A673 (cell line): ENCODE measurements around the gene KCNMB3. TPM values are rescaled to one million over a fixed set of nuclear protein-coding genes. Genes with fewer than 3 reads are reported as not detected.
"Not testable (repeated sequence)": the region's sequence is repeated elsewhere in the genome, so short reads cannot be mapped to it uniquely, and the experiment has no call there.

Experiments
- BruUV-seq: library from RNA; stranded (reverse); fragments of 400-500 nt; replicated peaks from 2 replicates; lab custom pipeline; 2021; lab: Mats Ljungman, UMichigan
- CTCF ChIA-PET: fragments of 300-600 bp; sonication (Branson Sonifier 250); formaldehyde crosslinking; loops from one replicate; lab custom pipeline; 2022; ENCODE audit warnings: antibody characterized with exemption; lab: Charles Lee
- POLR2A ChIA-PET: fragments of 300-600 bp; sonication (Branson Sonifier 250); formaldehyde crosslinking; loops from one replicate; lab custom pipeline; 2022; ENCODE audit warnings: antibody characterized with exemption; ENCODE audit not compliant: low non-redundant PET; lab: Charles Lee
- DNase-seq: peaks from one replicate; pipeline ENCODE4 v3.0.0-alpha.2; 2015; ENCODE audit warnings: low spot score
- H3K27ac ChIP-seq: fragments of 200-600 bp; sonication (generic); 2 replicates; pipeline ENCODE4 v1.5.1; 2016; ENCODE audit warnings: mixed run types, low read depth, mild to moderate bottlenecking, mixed read lengths, antibody characterized with exemption, low read length; ENCODE audit not compliant: poor library complexity, severe bottlenecking
- H3K27me3 ChIP-seq: fragments of 200-600 bp; sonication (generic); replicated peaks from 2 replicates; pipeline ENCODE4 v1.6.1; 2017; ENCODE audit warnings: mixed run types, low read depth, mild to moderate bottlenecking, mixed read lengths, antibody characterized with exemption, low read length; ENCODE audit not compliant: insufficient read depth, poor library complexity
- H3K36me3 ChIP-seq: fragments of 200-600 bp; sonication (generic); 2 replicates; pipeline ENCODE4 v1.6.1; 2016; ENCODE audit warnings: mixed run types, mild to moderate bottlenecking, mixed read lengths, antibody characterized with exemption, low read length; ENCODE audit not compliant: insufficient read depth, poor library complexity, severe bottlenecking
- H3K4me1 ChIP-seq: fragments of 200-600 bp; sonication (generic); 2 replicates; pipeline ENCODE4 v1.6.1; 2017; ENCODE audit warnings: mixed run types, mild to moderate bottlenecking, mixed read lengths, antibody characterized with exemption, low read length; ENCODE audit not compliant: insufficient read depth, poor library complexity, severe bottlenecking
- H3K4me3 ChIP-seq: fragments of 200-600 bp; sonication (generic); 2 replicates; pipeline ENCODE4 v1.5.1; 2016; ENCODE audit warnings: low read depth, mixed run types, mild to moderate bottlenecking, mixed read lengths, low read length; ENCODE audit not compliant: poor library complexity, severe bottlenecking
- H3K9me3 ChIP-seq: fragments of 200-600 bp; sonication (generic); 2 replicates; pipeline ENCODE4 v1.6.1; 2016; ENCODE audit warnings: mixed run types, low read depth, mild to moderate bottlenecking, mixed read lengths, antibody characterized with exemption, low read length; ENCODE audit not compliant: poor library complexity, severe bottlenecking
- EZH2 ChIP-seq: fragments of 200-600 bp; sonication (generic); IDR thresholded peaks from 2 replicates; pipeline ENCODE4 v1.6.1; 2017; ENCODE audit warnings: borderline replicate concordance, low read depth, mild to moderate bottlenecking, mixed read lengths, antibody characterized with exemption, low read length; ENCODE audit not compliant: poor library complexity, severe bottlenecking
- intact Hi-C: fragments of 100-400 bp; cut with micrococcal nuclease; formaldehyde crosslinking; loops from one replicate; pipeline ENCODE4 v1.10.0; 2022; ENCODE audit not compliant: unreplicated experiment
- total RNA-seq: library from RNA; stranded (reverse); gene quantifications from 2 replicates; pipeline ENCODE4 v1.2.3, GENCODE V29; 2021
- TF ChIP-seq, protein P1 (sequence below): fragments of 300-800, 200-600 bp; sonication (generic); conservative IDR thresholded peaks from 2 replicates; pipeline ENCODE4 v1.5.1; 2017; ENCODE audit warnings: low read depth, mild to moderate bottlenecking, antibody characterized with exemption, low read length, moderate library complexity, mixed read lengths

Gene KCNMB3
- total RNA-seq, 1 experiment from 2014 or later, result 4.3 TPM

DNA sequence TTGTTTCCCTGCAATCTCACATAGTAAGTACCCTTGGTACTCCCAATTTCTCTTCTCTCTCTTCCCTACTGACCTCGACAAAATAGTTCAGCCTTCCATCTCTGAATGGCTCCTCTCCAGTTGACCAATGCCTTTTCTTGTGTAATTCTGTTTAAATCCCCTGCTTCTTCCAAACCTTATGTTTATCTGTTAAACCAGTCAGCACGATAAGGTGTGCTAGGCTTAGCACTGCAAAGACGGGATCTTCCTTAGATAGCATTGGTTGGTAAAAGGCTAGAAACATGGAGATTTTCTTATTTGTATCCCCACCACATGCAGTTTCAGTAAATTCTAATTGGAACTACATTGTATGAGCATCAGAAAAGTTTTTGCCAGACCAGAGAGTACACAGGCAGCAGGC lies 25.8 kb upstream of the KCNMB3 start:
- H3K4me3 ChIP-seq, result no peak overlapping the region
- POLR2A ChIA-PET, result no interaction called here
- TF ChIP-seq, protein P1, sequence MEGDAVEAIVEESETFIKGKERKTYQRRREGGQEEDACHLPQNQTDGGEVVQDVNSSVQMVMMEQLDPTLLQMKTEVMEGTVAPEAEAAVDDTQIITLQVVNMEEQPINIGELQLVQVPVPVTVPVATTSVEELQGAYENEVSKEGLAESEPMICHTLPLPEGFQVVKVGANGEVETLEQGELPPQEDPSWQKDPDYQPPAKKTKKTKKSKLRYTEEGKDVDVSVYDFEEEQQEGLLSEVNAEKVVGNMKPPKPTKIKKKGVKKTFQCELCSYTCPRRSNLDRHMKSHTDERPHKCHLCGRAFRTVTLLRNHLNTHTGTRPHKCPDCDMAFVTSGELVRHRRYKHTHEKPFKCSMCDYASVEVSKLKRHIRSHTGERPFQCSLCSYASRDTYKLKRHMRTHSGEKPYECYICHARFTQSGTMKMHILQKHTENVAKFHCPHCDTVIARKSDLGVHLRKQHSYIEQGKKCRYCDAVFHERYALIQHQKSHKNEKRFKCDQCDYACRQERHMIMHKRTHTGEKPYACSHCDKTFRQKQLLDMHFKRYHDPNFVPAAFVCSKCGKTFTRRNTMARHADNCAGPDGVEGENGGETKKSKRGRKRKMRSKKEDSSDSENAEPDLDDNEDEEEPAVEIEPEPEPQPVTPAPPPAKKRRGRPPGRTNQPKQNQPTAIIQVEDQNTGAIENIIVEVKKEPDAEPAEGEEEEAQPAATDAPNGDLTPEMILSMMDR, result no peak
- no peak for TF ChIP-seq EZH2
- H3K4me1 ChIP-seq, result no peaks in the 10 kb centered on the region
- H3K36me3 ChIP-seq, result no peaks in the 10 kb centered on the region
- no peak overlapping the region for H3K27ac ChIP-seq
- DNase-seq, result no peak
- BruUV-seq, result no TSS peak
- no peaks in the 10 kb centered on the region for H3K9me3 ChIP-seq
- H3K27me3 ChIP-seq, result no peaks in the 10 kb centered on the region
- CTCF ChIA-PET, result no interaction called here
- intact Hi-C loops, result no loop called here

DNA sequence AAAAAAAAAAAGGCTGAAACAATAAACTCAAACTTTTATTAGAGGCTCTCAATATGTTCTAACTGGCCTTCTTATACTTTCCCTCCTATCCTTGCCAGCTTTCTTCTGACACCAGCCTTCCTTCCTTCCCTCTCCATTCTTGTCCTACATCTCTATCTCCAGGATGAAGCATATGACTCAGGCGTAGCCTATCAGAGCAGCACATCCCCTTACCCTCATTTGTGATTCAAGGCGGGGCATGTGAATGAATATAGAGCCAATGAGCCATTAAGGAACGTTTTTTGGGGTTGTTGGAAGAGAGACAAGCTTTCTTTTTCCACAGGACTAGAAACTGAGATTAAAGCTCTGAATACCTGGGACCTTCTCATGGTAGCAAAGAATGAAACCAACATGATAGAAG lies 25.1 kb upstream of the KCNMB3 start:
- POLR2A ChIA-PET, result interaction anchor here (0.9 kb wide), 1 partner anchor 10 kb away, joined by 8 read pairs; no protein-coding TSS in a partner anchor
- H3K36me3 ChIP-seq, result no peaks in the 10 kb centered on the region
- H3K4me3 ChIP-seq, result no peak overlapping the region
- BruUV-seq, result no TSS peak
- CTCF ChIA-PET, result interaction anchor here (0.5 kb wide), 1 partner anchor 42 kb away, joined by 5 read pairs; no protein-coding TSS in a partner anchor
- no peaks in the 10 kb centered on the region for H3K4me1 ChIP-seq
- no peaks in the 10 kb centered on the region for H3K27me3 ChIP-seq
- TF ChIP-seq EZH2, result no peak
- TF ChIP-seq, protein P1, result no peak
- no peak overlapping the region for H3K27ac ChIP-seq
- no peaks in the 10 kb centered on the region for H3K9me3 ChIP-seq
- no peak for DNase-seq
- intact Hi-C loops, result no loop called here

DNA sequence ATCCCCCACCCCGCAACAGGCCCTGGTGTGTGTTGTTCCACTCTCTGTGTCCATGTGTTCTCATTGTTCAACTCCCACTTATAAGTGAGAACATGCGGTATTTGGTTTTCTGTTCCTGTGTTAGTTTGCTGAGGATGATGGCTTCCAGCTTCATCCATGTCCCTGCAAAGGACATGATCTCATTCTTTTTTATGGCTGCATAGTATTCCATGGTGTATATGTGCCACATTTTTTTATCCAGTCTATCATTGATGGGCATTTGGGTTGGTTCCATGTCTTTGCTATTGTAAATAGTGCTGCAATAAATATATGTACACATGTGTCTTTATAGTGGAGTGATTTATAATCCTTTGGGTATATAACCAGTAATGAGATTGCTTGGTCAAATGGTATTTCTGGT lies 23.5 kb upstream of the KCNMB3 start:
- H3K4me3 ChIP-seq, H3K9me3 ChIP-seq, H3K36me3 ChIP-seq, H3K27me3 ChIP-seq, DNase-seq, H3K4me1 ChIP-seq, CTCF ChIA-PET, BruUV-seq, H3K27ac ChIP-seq, POLR2A ChIA-PET: not testable (repeated sequence)
- intact Hi-C loops, result loop anchor here (5.0 kb wide), 1 partner anchor 127 kb away; the partner anchor contains the start of gene PIK3CA

DNA sequence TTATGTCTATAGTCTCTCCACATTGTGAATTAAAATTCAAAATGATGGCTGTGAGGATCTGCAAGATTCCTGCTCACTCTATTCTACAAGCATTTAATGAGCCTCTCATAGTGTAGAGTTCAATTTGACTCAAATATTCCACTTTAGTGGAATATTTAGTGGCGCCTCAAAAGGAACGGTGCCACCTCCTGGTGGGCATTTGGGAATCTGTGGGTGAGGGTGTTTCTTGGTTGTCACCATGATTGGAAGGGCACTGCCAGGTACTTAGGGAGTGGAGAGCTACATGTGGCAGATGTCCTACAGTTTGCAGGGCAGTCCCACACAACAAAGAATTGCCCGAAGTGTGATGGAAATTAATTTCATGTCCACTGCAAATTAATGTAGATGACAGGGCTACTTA lies 21.5 kb upstream of the KCNMB3 start:
- peak; percentile 31 for DNase-seq
- no peak overlapping the region for H3K27ac ChIP-seq
- ChIA-PET CTCF (interaction anchor here (1.1 kb wide), 1 partner anchor 124 kb away, joined by 5 read pairs; the partner anchor contains the start of gene PIK3CA), POLR2A (no interaction called here)
- no peak overlapping the region for H3K4me3 ChIP-seq
- no peaks in the 10 kb centered on the region for H3K9me3 ChIP-seq
- intact Hi-C loops, result loop anchor here (5.0 kb wide), 1 partner anchor 125 kb away; the partner anchor contains the start of gene PIK3CA
- H3K27me3 ChIP-seq, result no peaks in the 10 kb centered on the region
- no TSS peak for BruUV-seq
- TF ChIP-seq EZH2, result no peak
- TF ChIP-seq, protein P1, result peak; percentile 61
- no peaks in the 10 kb centered on the region for H3K36me3 ChIP-seq
- no peaks in the 10 kb centered on the region for H3K4me1 ChIP-seq
